Neural progenitor cell (in vitro differentiated cells): ENCODE measurements around the gene RPS28. TPM values are rescaled to one million over a fixed set of nuclear protein-coding genes. Genes with fewer than 3 reads are reported as not detected.
A peak's percentile ranks its signal among the peaks of the same experiment; 100 is the strongest.
"Not testable (repeated sequence)": the region's sequence is repeated elsewhere in the genome, so short reads cannot be mapped to it uniquely, and the experiment has no call there.

ENCODE experiments used
- DNase-seq: peaks from one replicate; pipeline ENCODE4 v3.0.0-alpha.2; 2016; ENCODE audit warnings: low spot score
- H2AFZ ChIP-seq: fragments of 200-600 bp; sonication (generic); replicated peaks from 2 replicates; pipeline ENCODE4 v1.6.1; 2016; ENCODE audit warnings: antibody characterized with exemption
- H3F3A ChIP-seq: fragments of 200-600 bp; sonication (generic); 2 replicates; pipeline ENCODE4 v1.6.1; 2016; ENCODE audit warnings: antibody characterized with exemption, low read depth
- H3K27ac ChIP-seq: fragments of 200-600 bp; sonication (generic); 2 replicates; pipeline ENCODE4 v1.5.1; 2016; ENCODE audit warnings: mild to moderate bottlenecking
- H3K27me3 ChIP-seq: fragments of 200-600 bp; sonication (generic); 2 replicates; pipeline ENCODE4 v1.6.1; 2016; ENCODE audit warnings: mild to moderate bottlenecking, moderate library complexity
- H3K36me3 ChIP-seq: fragments of 200-600 bp; sonication (generic); 2 replicates; pipeline ENCODE4 v1.5.1; 2016
- H3K4me1 ChIP-seq: fragments of 200-600 bp; sonication (generic); 2 replicates; pipeline ENCODE4 v1.6.1; 2016; ENCODE audit warnings: mixed run types
- H3K4me2 ChIP-seq: fragments of 200-600 bp; sonication (generic); 2 replicates; pipeline ENCODE4 v1.6.1; 2016
- H3K4me3 ChIP-seq: fragments of 200-600 bp; sonication (generic); 2 replicates; pipeline ENCODE4 v1.5.1; 2016
- H3K79me2 ChIP-seq: fragments of 200-600 bp; sonication (generic); 2 replicates; pipeline ENCODE4 v1.6.1; 2016; ENCODE audit warnings: low read depth
- H3K9ac ChIP-seq: fragments of 200-600 bp; sonication (generic); 2 replicates; pipeline ENCODE4 v1.6.1; 2016
- H3K9me3 ChIP-seq: fragments of 200-600 bp; sonication (generic); 2 replicates; pipeline ENCODE4 v1.5.1; 2016; ENCODE audit warnings: low read depth
- H4K20me1 ChIP-seq: fragments of 200-600 bp; sonication (generic); 2 replicates; pipeline ENCODE4 v1.6.1; 2016; ENCODE audit warnings: low read depth
- H3K27ac Mint-ChIP-seq: 3 replicates; pipeline ENCODE4 v1.8.0; 2021; ENCODE audit warnings: mixed read lengths
- H3K27me3 Mint-ChIP-seq: 2 replicates; pipeline ENCODE4 v1.8.0; 2022; ENCODE audit warnings: low read depth, mild to moderate bottlenecking, inconsistent platforms, moderate library complexity, mixed read lengths; ENCODE audit not compliant: insufficient read depth
- H3K36me3 Mint-ChIP-seq: 3 replicates; pipeline ENCODE4 v1.8.0; 2021; ENCODE audit warnings: mixed read lengths
- H3K4me1 Mint-ChIP-seq: 3 replicates; pipeline ENCODE4 v1.8.0; 2021; ENCODE audit warnings: mixed read lengths
- H3K4me3 Mint-ChIP-seq: 3 replicates; pipeline ENCODE4 v1.8.0; 2021; ENCODE audit warnings: mild to moderate bottlenecking, moderate library complexity, mixed read lengths
- H3K9me3 Mint-ChIP-seq: 3 replicates; pipeline ENCODE4 v1.8.0; 2020; ENCODE audit warnings: mixed read lengths
- EZH2 ChIP-seq: fragments of 200-600 bp; sonication (generic); IDR thresholded peaks from 2 replicates; pipeline ENCODE4 v1.6.1; 2017; ENCODE audit warnings: antibody characterized with exemption, mild to moderate bottlenecking, moderate library complexity
- EZH2phosphoT487 ChIP-seq: fragments of 200-600 bp; sonication (generic); IDR thresholded peaks from 2 replicates; pipeline ENCODE4 v1.6.1; 2017; ENCODE audit warnings: antibody characterized with exemption
- total RNA-seq: library from RNA; depleted of rRNA; stranded (reverse); fragments of >200 nt; gene quantifications from 2 replicates; pipeline ENCODE4 v1.2.3, GENCODE V29; 2015; ENCODE audit warnings: low replicate concordance
- TF ChIP-seq, protein P1 (sequence below): fragments of 200-600 bp; sonication (generic); IDR thresholded peaks from 2 replicates; pipeline ENCODE4 v1.5.1; 2017; ENCODE audit warnings: antibody characterized with exemption, mild to moderate bottlenecking

The RPS28 gene
- total RNA-seq, 1 donor from 2014 or later, result 296 TPM

DNA sequence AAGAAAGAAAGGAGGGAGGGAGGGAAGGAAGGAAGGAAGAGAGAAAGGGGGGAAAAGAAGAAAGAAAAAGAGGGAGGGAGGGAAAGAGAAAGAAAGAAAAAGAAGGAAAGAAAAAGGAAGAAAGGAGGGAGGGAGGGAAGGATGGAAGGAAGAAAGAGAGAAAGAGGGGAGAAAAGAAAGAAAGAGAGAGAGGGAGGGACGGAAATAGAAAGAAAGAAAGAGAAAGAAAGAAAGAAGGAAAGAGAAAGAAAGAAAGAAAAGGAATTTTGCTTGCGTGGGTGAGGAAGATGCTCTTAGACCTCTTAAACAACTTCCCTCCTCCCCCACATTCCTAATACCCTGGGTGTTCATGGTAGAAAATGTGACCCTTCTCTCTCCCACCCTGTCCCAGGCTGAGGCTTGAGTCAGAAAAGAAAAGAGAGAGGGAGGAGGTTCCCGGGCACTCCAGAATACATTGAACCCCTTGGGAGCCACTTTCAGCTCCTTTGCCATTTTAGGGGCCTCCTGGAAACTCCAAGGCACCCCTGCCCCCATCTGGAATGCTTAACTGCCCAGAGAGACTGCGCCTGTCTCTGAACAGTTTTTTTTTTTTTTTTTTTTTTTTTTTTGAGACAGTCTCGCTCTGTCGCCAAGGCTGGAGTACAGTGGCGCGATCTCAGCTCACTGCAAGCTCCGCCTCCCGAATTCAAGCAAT, 31.0 kb downstream of the RPS28 start:
- Histone ChIP-seq H3K79me2 (no peaks in the 10 kb centered on the region), H3K27me3 (peaks cover 3% of the 10 kb centered on the region), H2AFZ (peak overlapping the region; percentile 86), H3K27ac (no peak overlapping the region), H3K4me2 (peak overlapping the region; percentile 71), H3K36me3 (no peaks in the 10 kb centered on the region), H3K9me3 (no peaks in the 10 kb centered on the region), H3K4me1 (peaks cover 7% of the 10 kb centered on the region), H3F3A (peaks cover 17% of the 10 kb centered on the region), H3K4me3 (peak overlapping the region; percentile 33), H3K9ac (no peak overlapping the region), H4K20me1 (no peaks in the 10 kb centered on the region)
- Mint-ChIP-seq H3K4me3 (peak overlapping the region; percentile 70), H3K36me3 (no peaks in the 10 kb centered on the region), H3K27ac (peak overlapping the region; percentile 53), H3K9me3 (no peaks in the 10 kb centered on the region), H3K4me1 (peaks cover 16% of the 10 kb centered on the region), H3K27me3 (peaks cover 4% of the 10 kb centered on the region)
- peak; percentile 50 for DNase-seq
- TF ChIP-seq, protein P1, sequence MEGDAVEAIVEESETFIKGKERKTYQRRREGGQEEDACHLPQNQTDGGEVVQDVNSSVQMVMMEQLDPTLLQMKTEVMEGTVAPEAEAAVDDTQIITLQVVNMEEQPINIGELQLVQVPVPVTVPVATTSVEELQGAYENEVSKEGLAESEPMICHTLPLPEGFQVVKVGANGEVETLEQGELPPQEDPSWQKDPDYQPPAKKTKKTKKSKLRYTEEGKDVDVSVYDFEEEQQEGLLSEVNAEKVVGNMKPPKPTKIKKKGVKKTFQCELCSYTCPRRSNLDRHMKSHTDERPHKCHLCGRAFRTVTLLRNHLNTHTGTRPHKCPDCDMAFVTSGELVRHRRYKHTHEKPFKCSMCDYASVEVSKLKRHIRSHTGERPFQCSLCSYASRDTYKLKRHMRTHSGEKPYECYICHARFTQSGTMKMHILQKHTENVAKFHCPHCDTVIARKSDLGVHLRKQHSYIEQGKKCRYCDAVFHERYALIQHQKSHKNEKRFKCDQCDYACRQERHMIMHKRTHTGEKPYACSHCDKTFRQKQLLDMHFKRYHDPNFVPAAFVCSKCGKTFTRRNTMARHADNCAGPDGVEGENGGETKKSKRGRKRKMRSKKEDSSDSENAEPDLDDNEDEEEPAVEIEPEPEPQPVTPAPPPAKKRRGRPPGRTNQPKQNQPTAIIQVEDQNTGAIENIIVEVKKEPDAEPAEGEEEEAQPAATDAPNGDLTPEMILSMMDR, result no peak
- TF ChIP-seq EZH2 (no peak), EZH2phosphoT487 (no peak)

- H3K4me1 ChIP-seq, H3K9ac ChIP-seq, H3K27me3 Mint-ChIP-seq, H3K36me3 ChIP-seq, H3K9me3 Mint-ChIP-seq, H4K20me1 ChIP-seq, H3K27ac Mint-ChIP-seq, H3K9me3 ChIP-seq, H3K79me2 ChIP-seq, H3K27ac ChIP-seq, H3K27me3 ChIP-seq, H3K4me3 Mint-ChIP-seq, H3K36me3 Mint-ChIP-seq: not testable (repeated sequence)
- H2AFZ ChIP-seq, result peak overlapping the region; percentile 86
- peaks cover 17% of the 10 kb centered on the region for H3F3A ChIP-seq
- H3K4me1 Mint-ChIP-seq, result peaks cover 14% of the 10 kb centered on the region
- peak overlapping the region; percentile 71 for H3K4me2 ChIP-seq
- peak overlapping the region; percentile 33 for H3K4me3 ChIP-seq
- peak; percentile 53 for DNase-seq
Measured at GRCh38 chr19:8352845-8353244, 31.5 kb downstream of the RPS28 start.

DNA sequence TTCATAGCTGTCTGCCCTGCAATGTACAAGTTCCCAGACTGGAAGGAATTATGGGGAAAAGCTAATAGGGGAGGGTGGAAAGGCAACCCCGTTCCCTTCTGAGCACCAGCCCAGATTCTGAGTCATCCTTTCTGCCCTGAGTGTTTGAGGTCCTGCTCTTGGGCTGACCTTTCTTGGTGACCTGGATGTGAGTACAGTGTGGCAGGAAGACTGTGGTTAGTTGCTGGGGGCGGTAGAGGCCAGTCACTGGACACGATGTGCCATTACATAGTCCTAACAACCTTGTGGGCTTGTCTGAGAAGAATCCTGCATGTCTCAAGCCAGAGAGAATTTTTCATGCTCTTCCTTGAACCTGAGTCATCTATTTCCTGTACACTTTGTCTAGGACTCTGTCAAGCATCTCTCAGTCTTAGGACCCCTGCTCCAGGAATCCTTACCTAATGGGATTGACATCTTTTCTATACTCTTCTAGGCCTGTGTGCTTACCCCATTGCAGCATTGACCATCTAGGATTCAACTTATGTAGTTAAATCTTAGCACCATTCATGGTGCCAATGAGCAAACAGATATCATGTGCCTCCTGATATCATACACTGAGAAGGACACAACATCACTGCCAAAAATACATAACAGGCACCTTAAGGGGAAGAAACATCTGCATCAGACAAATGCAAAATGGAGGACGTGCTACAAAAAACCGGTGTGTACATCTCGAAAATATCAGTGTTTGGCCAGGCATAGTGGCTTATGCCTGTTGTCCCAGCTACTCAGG, 34.5 kb downstream of the RPS28 start:
- no peaks in the 10 kb centered on the region for H3K9me3 Mint-ChIP-seq
- peaks cover 17% of the 10 kb centered on the region for H3F3A ChIP-seq
- H3K27me3 ChIP-seq, result peaks cover 3% of the 10 kb centered on the region
- H3K79me2 ChIP-seq, result no peaks in the 10 kb centered on the region
- no peak overlapping the region for H3K4me2 ChIP-seq
- TF ChIP-seq, protein P1, result no peak
- TF ChIP-seq EZH2phosphoT487 (no peak), EZH2 (no peak)
- H3K9ac ChIP-seq, result no peak overlapping the region
- H3K36me3 Mint-ChIP-seq, result no peaks in the 10 kb centered on the region
- H3K27me3 Mint-ChIP-seq, result peaks cover 5% of the 10 kb centered on the region
- no peaks in the 10 kb centered on the region for H3K9me3 ChIP-seq
- no peak for DNase-seq
- no peak overlapping the region for H2AFZ ChIP-seq
- H3K4me3 Mint-ChIP-seq, result no peak overlapping the region
- peaks cover 7% of the 10 kb centered on the region for H3K4me1 ChIP-seq
- no peaks in the 10 kb centered on the region for H3K36me3 ChIP-seq
- H3K27ac ChIP-seq, result no peak overlapping the region
- no peak overlapping the region for H3K4me3 ChIP-seq
- no peaks in the 10 kb centered on the region for H4K20me1 ChIP-seq
- H3K4me1 Mint-ChIP-seq, result peaks cover 13% of the 10 kb centered on the region
- H3K27ac Mint-ChIP-seq, result no peak overlapping the region

- TF ChIP-seq EZH2 (no peak), EZH2phosphoT487 (no peak)
- TF ChIP-seq, protein P1, result no peak
- H3K36me3 Mint-ChIP-seq, result no peaks in the 10 kb centered on the region
- peaks cover 6% of the 10 kb centered on the region for H3K27me3 ChIP-seq
Measured at GRCh38 chr19:8357007-8357521, 35.8 kb downstream of the RPS28 start.

More at GRCh38 chr19:8357007-8357521, 35.8 kb downstream of the RPS28 start:
- Mint-ChIP-seq H3K27ac (no peak overlapping the region), H3K9me3 (no peaks in the 10 kb centered on the region), H3K27me3 (peaks cover 5% of the 10 kb centered on the region), H3K4me1 (peaks cover 8% of the 10 kb centered on the region), H3K4me3 (no peak overlapping the region)
- Histone ChIP-seq H4K20me1 (no peaks in the 10 kb centered on the region), H3K36me3 (no peaks in the 10 kb centered on the region), H3K4me3 (no peak overlapping the region), H3K27ac (no peak overlapping the region), H3K9me3 (no peaks in the 10 kb centered on the region), H3K4me1 (peaks cover 3% of the 10 kb centered on the region), H3K79me2 (no peaks in the 10 kb centered on the region), H2AFZ (no peak overlapping the region), H3K9ac (no peak overlapping the region), H3K4me2 (no peak overlapping the region), H3F3A (peaks cover 13% of the 10 kb centered on the region)
- no peak for DNase-seq
